Retina (tissue), 1 donor: ENCODE data around the gene NAB1.
"Not testable (repeated sequence)": the region's sequence is repeated elsewhere in the genome, so short reads cannot be mapped to it uniquely, and the experiment has no call there.

Source experiments
- DNase-seq: peaks from one replicate; pipeline ENCODE4 v3.0.0-alpha.2; 2016

The NAB1 gene

GRCh38 chr2:190674966-190675650 is 26.2 kb downstream of the NAB1 start:
- DNase-seq, result no peak

- DNase-seq, result no peak
Measured at GRCh38 chr2:190677255-190677654, 28.4 kb downstream of the NAB1 start.

- DNase-seq, result peak; percentile 43
Measured at GRCh38 chr2:190678444-190679162, 29.7 kb downstream of the NAB1 start.

- DNase-seq, result no peak
Measured at GRCh38 chr2:190679391-190679790, 30.5 kb downstream of the NAB1 start.

- peak; percentile 41 for DNase-seq
Measured at GRCh38 chr2:190679813-190680591, 31.1 kb downstream of the NAB1 start.

- no peak for DNase-seq
Measured at GRCh38 chr2:190682168-190682567, 33.3 kb downstream of the NAB1 start.

GRCh38 chr2:190683802-190684201 is 34.9 kb downstream of the NAB1 start:
- no peak for DNase-seq

GRCh38 chr2:190684931-190685330 is 36.0 kb downstream of the NAB1 start:
- no peak for DNase-seq

- no peak for DNase-seq
Measured at GRCh38 chr2:190685333-190685732, 36.5 kb downstream of the NAB1 start.

- no peak for DNase-seq
Measured at GRCh38 chr2:190693533-190694232, 44.8 kb downstream of the NAB1 start.

GRCh38 chr2:190694479-190694878 is 45.6 kb downstream of the NAB1 start:
- DNase-seq, result no peak

- no peak for DNase-seq
Measured at GRCh38 chr2:190695739-190696138, 46.9 kb downstream of the NAB1 start.

GRCh38 chr2:190696792-190697398 is 48.0 kb downstream of the NAB1 start:
- DNase-seq, result no peak

- DNase-seq, result no peak
Measured at GRCh38 chr2:190697421-190697820, 48.5 kb downstream of the NAB1 start.

- DNase-seq, result no peak
Measured at GRCh38 chr2:190698895-190699294, 50.0 kb downstream of the NAB1 start.

- DNase-seq, result no peak
Measured at GRCh38 chr2:190701586-190701985, 52.7 kb downstream of the NAB1 start.

- no peak for DNase-seq
Measured at GRCh38 chr2:190705280-190705679, 56.4 kb downstream of the NAB1 start.

GRCh38 chr2:190707726-190708125 is 58.8 kb downstream of the NAB1 start:
- DNase-seq, result no peak

- not testable (repeated sequence) for DNase-seq
Measured at GRCh38 chr2:190708650-190709049, 59.8 kb downstream of the NAB1 start.

GRCh38 chr2:190711069-190711468 is 62.2 kb downstream of the NAB1 start:
- DNase-seq, result no peak

- DNase-seq, result no peak
Measured at GRCh38 chr2:190713471-190713870, 64.6 kb downstream of the NAB1 start.

GRCh38 chr2:190714958-190715357 is 66.1 kb downstream of the NAB1 start:
- DNase-seq, result no peak
